ENCODE results near the gene ENTREP1.

ENTREP1 gene

DNA sequence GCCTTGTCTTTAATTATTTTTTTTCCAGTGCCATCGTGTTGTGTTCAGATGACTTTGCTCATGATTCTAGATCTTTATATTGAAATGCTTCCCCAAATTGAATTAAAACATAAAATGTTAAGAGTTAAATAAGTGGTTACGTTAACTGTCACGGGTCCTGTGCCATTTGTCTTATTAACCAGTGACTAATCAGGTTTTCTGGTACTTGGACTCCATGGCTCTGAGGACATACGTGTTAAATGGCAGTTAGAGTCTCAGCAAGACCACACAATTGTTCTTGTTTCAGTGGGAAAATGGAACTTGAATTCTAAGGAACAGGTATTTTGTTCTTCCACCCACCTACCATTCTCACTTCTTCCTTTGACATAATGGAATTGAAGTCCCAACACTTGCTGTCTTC is 32.8 kb downstream of the ENTREP1 start:
- TF ChIP-seq, protein P1, sequence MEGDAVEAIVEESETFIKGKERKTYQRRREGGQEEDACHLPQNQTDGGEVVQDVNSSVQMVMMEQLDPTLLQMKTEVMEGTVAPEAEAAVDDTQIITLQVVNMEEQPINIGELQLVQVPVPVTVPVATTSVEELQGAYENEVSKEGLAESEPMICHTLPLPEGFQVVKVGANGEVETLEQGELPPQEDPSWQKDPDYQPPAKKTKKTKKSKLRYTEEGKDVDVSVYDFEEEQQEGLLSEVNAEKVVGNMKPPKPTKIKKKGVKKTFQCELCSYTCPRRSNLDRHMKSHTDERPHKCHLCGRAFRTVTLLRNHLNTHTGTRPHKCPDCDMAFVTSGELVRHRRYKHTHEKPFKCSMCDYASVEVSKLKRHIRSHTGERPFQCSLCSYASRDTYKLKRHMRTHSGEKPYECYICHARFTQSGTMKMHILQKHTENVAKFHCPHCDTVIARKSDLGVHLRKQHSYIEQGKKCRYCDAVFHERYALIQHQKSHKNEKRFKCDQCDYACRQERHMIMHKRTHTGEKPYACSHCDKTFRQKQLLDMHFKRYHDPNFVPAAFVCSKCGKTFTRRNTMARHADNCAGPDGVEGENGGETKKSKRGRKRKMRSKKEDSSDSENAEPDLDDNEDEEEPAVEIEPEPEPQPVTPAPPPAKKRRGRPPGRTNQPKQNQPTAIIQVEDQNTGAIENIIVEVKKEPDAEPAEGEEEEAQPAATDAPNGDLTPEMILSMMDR (IDR thresholded peaks at IDR 0.05; ENCODE audit: low read depth, low read length, missing control alignments): no peak
- H3K4me3 ChIP-seq (replicated peaks; ENCODE audit: low read depth, low read length): no peak overlapping the region
- no peak for DNase-seq (ENCODE audit: extremely low read depth, low read depth)

DNA sequence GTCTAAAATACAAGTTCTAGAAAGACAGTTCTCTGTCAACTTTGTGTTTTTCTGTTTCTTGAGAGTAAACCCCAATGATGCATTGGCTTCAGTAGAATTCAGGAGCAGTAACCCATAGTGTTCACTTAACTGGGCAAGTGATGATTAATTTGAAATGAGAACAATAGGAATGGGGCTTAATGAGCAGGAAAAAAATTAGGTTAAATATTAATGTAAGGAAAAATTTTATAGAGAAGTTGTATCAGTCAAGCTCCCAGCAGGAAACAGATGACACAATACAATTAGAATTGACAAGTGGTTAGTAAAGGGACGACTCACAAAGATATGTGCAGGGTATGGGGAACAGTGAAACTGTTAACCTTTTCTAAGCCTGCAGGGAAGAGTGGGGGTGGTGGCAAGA is 38.2 kb downstream of the ENTREP1 start:
- no peak overlapping the region for H3K4me3 ChIP-seq (replicated peaks; ENCODE audit: low read depth, low read length)
- TF ChIP-seq, protein P1 (IDR thresholded peaks at IDR 0.05; ENCODE audit: low read depth, low read length, missing control alignments): no peak
- DNase-seq (ENCODE audit: extremely low read depth, low read depth): no peak

DNA sequence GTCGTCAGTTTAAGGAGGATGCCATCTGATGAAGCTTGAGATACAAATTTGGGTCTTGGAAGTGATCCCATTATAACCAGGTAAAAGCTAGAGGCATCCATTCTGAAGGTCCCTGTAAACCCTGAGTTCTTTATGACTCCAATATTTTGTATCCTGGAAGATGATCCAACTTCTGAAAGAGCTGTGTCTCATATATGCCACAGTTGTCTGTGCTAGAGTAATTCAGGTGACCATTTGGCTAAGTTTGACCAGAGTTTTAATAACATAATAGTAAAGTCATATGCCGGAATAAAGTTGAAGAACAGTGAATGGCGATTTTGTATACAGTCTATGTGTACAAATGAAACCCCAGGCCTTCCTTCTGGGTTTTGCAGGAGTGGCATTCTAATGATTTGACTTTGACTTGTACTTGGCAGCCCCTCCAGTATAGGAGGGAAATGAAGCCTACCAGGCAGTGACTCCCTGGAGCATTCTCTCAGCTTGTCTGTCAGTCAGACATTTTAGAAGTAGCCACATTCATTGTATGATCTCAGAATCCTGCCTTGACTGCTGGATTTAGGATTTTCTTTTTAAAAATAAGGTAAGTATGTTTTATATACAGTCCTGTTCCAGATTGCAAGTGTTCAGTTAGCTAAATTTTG is 39.6 kb downstream of the ENTREP1 start:
- no peak overlapping the region for H3K4me3 ChIP-seq (replicated peaks; ENCODE audit: low read depth, low read length)
- DNase-seq (ENCODE audit: extremely low read depth, low read depth): no peak
- TF ChIP-seq, protein P1 (IDR thresholded peaks at IDR 0.05; ENCODE audit: low read depth, low read length, missing control alignments): no peak

DNA sequence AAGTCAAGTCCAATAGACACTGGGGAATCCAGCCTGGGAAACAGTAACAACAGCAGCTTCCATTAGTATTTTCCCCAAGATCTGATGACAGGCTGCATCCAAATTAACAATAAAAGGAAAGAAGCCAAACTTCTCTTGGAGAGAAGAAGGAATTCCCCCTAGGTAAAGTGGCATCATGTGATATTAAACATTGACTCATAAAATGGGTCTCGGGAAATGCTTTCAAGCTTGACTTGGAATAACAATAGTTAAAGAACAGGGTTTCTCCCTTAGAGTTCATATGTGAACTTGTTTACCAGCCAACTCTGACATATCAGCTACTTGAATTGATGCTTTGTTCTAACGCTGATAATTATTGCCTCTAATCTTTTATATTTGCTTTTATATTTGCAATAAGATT is 45.4 kb downstream of the ENTREP1 start:
- DNase-seq (ENCODE audit: extremely low read depth, low read depth): no peak
- TF ChIP-seq, protein P1 (IDR thresholded peaks at IDR 0.05; ENCODE audit: low read depth, low read length, missing control alignments): no peak
- H3K4me3 ChIP-seq (replicated peaks; ENCODE audit: low read depth, low read length): no peak overlapping the region

DNA sequence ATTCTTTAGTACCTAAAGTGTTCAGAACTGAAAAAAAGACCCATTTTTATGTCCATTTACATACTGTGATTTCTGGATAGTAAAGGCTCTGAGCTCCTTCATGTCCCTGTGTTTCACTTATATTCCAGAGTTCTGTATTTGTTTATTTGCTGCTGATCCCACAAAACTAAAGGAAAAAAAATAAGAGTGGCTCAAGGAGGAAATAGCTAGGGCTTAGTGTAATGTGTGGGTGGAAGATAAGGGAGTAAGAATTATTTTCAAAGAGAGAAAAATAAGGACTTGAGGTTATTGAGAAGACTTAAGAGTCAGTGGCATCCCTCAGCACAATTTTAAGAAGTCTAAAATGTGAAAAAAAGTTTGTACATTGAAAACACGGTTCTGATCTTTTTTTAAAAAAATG is 46.0 kb downstream of the ENTREP1 start:
- H3K4me3 ChIP-seq (replicated peaks; ENCODE audit: low read depth, low read length): no peak overlapping the region
- TF ChIP-seq, protein P1 (IDR thresholded peaks at IDR 0.05; ENCODE audit: low read depth, low read length, missing control alignments): no peak
- no peak for DNase-seq (ENCODE audit: extremely low read depth, low read depth)

DNA sequence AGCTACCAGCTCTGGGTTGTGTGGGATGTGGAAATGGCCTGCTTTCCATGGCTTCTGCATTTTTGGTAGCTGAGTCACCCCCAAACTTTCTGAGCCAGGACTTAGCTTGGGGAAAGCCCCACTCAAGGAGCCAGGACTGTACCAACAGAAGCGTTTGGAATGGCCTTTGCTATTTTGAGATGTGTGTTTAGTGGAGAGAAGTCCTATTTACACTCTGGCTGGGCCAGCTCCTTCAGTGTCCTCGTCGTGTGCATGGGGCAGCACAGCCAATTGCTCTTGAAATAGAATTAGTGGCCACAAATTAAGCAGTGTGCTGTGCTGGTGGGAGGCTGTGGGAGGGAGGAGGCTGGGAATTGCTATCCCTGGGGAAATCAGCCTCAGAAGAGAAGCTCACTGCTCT is 51.6 kb downstream of the ENTREP1 start:
- peak; percentile 65 for DNase-seq (ENCODE audit: extremely low read depth, low read depth)
- H3K4me3 ChIP-seq (replicated peaks; ENCODE audit: low read depth, low read length): no peak overlapping the region
- TF ChIP-seq, protein P1 (IDR thresholded peaks at IDR 0.05; ENCODE audit: low read depth, low read length, missing control alignments): no peak

DNA sequence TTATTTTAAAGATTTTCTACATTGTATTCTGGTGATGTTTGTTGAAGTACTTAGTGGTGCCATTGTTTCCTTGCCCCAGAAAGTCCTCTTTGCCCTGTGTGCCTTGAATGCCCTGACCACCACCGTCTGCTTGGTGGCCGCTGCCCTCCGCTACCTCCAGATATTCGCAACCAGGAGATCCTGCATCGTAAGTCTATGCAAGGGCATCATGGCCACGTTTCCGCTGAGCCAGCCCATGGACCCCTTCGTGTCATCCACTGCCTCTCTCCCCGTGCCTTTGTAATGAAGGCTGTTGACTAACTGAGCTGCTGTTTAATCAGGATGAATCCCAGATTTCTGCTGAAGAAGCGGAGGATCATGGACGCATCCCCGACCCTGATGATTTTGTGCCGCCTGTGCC is 52.3 kb downstream of the ENTREP1 start:
- TF ChIP-seq, protein P1 (IDR thresholded peaks at IDR 0.05; ENCODE audit: low read depth, low read length, missing control alignments): no peak
- H3K4me3 ChIP-seq (replicated peaks; ENCODE audit: low read depth, low read length): no peak overlapping the region
- DNase-seq (ENCODE audit: extremely low read depth, low read depth): no peak
